Neutrophil (primary cell): ENCODE measurements around the gene NOXA1.

Experiments used
- H3K27ac ChIP-seq: fragments of 200-600 bp; sonication (generic); 2 replicates; pipeline ENCODE4 v1.5.1; 2016; ENCODE audit warnings: mild to moderate bottlenecking, moderate library complexity
- H3K27me3 ChIP-seq: fragments of 200-600 bp; sonication (generic); 2 replicates; pipeline ENCODE4 v1.6.0; 2016; ENCODE audit warnings: mild to moderate bottlenecking
- H3K36me3 ChIP-seq: fragments of 200-600 bp; sonication (generic); 2 replicates; pipeline ENCODE4 v1.5.1; 2017
- H3K4me1 ChIP-seq, 2 experiments: fragments of 200-600 bp in 1 of 2; sonication (generic) in 1 of 2; 1 replicate in 1 of 2; 2 replicates in 1 of 2; pipeline versions ENCODE4 v1.5.1 to v1.6.1; 2013 to 2016; ENCODE audit warnings: low read depth in 1 of 2, low read length in 1 of 2, mild to moderate bottlenecking in 1 of 2, moderate library complexity in 1 of 2; ENCODE audit not compliant: control insufficient read depth in 1 of 2, insufficient read depth in 1 of 2
- H3K4me3 ChIP-seq, 2 experiments: fragments of 200-600 bp in 1 of 2; sonication (generic) in 1 of 2; 1 replicate in 1 of 2; 2 replicates in 1 of 2; pipeline ENCODE4 v1.5.1; 2013 to 2016; ENCODE audit warnings: low read depth in 1 of 2, low read length in 1 of 2, mild to moderate bottlenecking in 1 of 2, moderate library complexity in 1 of 2
- H3K9me3 ChIP-seq: fragments of 200-600 bp; sonication (generic); 2 replicates; pipeline ENCODE4 v1.5.1; 2016
- CTCF ChIP-seq: fragments of 200-600 bp; sonication (generic); IDR thresholded peaks from 2 replicates; pipeline ENCODE4 v1.5.1; 2016; ENCODE audit warnings: antibody characterized with exemption

NOXA1 gene

GRCh38 chr9:137459152-137459600 lies 36.0 kb downstream of the NOXA1 start, which contains the start of gene NSMF:
NSMF (minus strand) TSS chr9:137459334; CDS start chr9:137459102, 232 bp downstream.
- H3K27me3 ChIP-seq = peaks cover 81% of the 10 kb centered on the region
- H3K27ac ChIP-seq = no peak within 1 kb of the TSS
- H3K4me3 ChIP-seq = peak within 1 kb of the TSS; percentile 49 to 67
- TF ChIP-seq CTCF = no peak
- no peaks in the 10 kb centered on the region for H3K9me3 ChIP-seq
- H3K4me1 ChIP-seq = peaks cover 10 to 23% of the 10 kb centered on the region in 2 experiments
- no peaks in the 10 kb centered on the region for H3K36me3 ChIP-seq

GRCh38 chr9:137459601-137460362 lies 36.6 kb downstream of the NOXA1 start:
- Histone ChIP-seq H3K4me1 (peaks cover 5 to 19% of the 10 kb centered on the region in 2 experiments), H3K27me3 (peaks cover 85% of the 10 kb centered on the region), H3K4me3 (peak overlapping the region; percentile 49 to 67), H3K27ac (no peak overlapping the region), H3K36me3 (no peaks in the 10 kb centered on the region), H3K9me3 (no peaks in the 10 kb centered on the region)
- TF ChIP-seq CTCF = no peak

GRCh38 chr9:137460363-137461315 lies 37.4 kb downstream of the NOXA1 start:
- Histone ChIP-seq H3K36me3 (no peaks in the 10 kb centered on the region), H3K27ac (no peak overlapping the region)
- TF ChIP-seq CTCF = no peak

GRCh38 chr9:137461316-137461662 lies 38.1 kb downstream of the NOXA1 start:
- Histone ChIP-seq H3K4me3 (no peak overlapping the region), H3K4me1 (peaks cover 5 to 16% of the 10 kb centered on the region in 2 experiments), H3K27ac (no peak overlapping the region), H3K27me3 (peaks cover 83% of the 10 kb centered on the region), H3K9me3 (no peaks in the 10 kb centered on the region), H3K36me3 (no peaks in the 10 kb centered on the region)
- TF ChIP-seq CTCF = no peak

More at GRCh38 chr9:137460363-137461315, 37.4 kb downstream of the NOXA1 start:
- no peak overlapping the region for H3K4me3 ChIP-seq
- peaks cover 5 to 16% of the 10 kb centered on the region in 2 experiments for H3K4me1 ChIP-seq
- H3K9me3 ChIP-seq = no peaks in the 10 kb centered on the region
- peaks cover 85% of the 10 kb centered on the region for H3K27me3 ChIP-seq

- Histone ChIP-seq H3K27me3 (peaks cover 77% of the 10 kb centered on the region), H3K4me3 (no peak overlapping the region), H3K36me3 (no peaks in the 10 kb centered on the region), H3K9me3 (no peaks in the 10 kb centered on the region), H3K27ac (no peak overlapping the region), H3K4me1 (peaks cover 5 to 16% of the 10 kb centered on the region in 2 experiments)
- TF ChIP-seq CTCF = no peak
These were observed 38.6 kb downstream of the NOXA1 start for GRCh38 chr9:137461663-137462395.
